Suprapubic skin (tissue), 4 donors: Measurements from ENCODE around the gene PRKCZ.

Source experiments
- EP300 ChIP-seq: sonication (generic); formaldehyde crosslinking; IDR thresholded peaks from one replicate; pipeline ENCODE4 v1.6.1; 2017; ENCODE audit warnings: antibody characterized with exemption
- POLR2A ChIP-seq, 2 donors: fragments of 450-650 bp; IDR thresholded peaks; one replicate each; pipeline ENCODE4 v1.6.1; 2017; ENCODE audit warnings: antibody characterized with exemption in 2 of 2, mild to moderate bottlenecking in 2 of 2, moderate library complexity in 2 of 2
- POLR2AphosphoS5 ChIP-seq, 3 donors: sonication (generic); formaldehyde crosslinking; IDR thresholded peaks; one replicate each; pipeline ENCODE4 v1.6.1; 2017; ENCODE audit warnings: antibody characterized with exemption in 3 of 3
- TF ChIP-seq, protein P1 (sequence below), 2 donors: fragments of 200-600 bp in 1 of 2; fragments of 450-650 bp in 1 of 2; sonication (generic) in 1 of 2; IDR thresholded peaks; one replicate each; pipeline ENCODE4 v1.5.1; 2016 to 2019; ENCODE audit warnings: antibody characterized with exemption in 2 of 2, mild to moderate bottlenecking in 1 of 2, moderate library complexity in 1 of 2

- TF ChIP-seq, protein P1, sequence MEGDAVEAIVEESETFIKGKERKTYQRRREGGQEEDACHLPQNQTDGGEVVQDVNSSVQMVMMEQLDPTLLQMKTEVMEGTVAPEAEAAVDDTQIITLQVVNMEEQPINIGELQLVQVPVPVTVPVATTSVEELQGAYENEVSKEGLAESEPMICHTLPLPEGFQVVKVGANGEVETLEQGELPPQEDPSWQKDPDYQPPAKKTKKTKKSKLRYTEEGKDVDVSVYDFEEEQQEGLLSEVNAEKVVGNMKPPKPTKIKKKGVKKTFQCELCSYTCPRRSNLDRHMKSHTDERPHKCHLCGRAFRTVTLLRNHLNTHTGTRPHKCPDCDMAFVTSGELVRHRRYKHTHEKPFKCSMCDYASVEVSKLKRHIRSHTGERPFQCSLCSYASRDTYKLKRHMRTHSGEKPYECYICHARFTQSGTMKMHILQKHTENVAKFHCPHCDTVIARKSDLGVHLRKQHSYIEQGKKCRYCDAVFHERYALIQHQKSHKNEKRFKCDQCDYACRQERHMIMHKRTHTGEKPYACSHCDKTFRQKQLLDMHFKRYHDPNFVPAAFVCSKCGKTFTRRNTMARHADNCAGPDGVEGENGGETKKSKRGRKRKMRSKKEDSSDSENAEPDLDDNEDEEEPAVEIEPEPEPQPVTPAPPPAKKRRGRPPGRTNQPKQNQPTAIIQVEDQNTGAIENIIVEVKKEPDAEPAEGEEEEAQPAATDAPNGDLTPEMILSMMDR (IDR thresholded peaks at IDR 0.05) = no peak
- TF ChIP-seq POLR2AphosphoS5 (IDR thresholded peaks at IDR 0.05) (no peak), EP300 (no peak), POLR2A (IDR thresholded peaks at IDR 0.05) (no peak)
These were observed 154.4 kb downstream of the PRKCZ start for GRCh38 chr1:2204415-2205190.
